Glutamatergic neuron (in vitro differentiated cells): ENCODE data around the gene TEX261. TPM values are rescaled to one million over a fixed set of nuclear protein-coding genes. Genes with fewer than 3 reads are reported as not detected.

Source experiments
- DNase-seq: peaks from one replicate; pipeline ENCODE4 v3.0.0; 2022
- H3K27ac Mint-ChIP-seq: one replicate; pipeline ENCODE4 v1.8.0; 2020; ENCODE audit warnings: mild to moderate bottlenecking, mixed read lengths, inconsistent platforms; ENCODE audit not compliant: unreplicated experiment
- H3K27me3 Mint-ChIP-seq: one replicate; pipeline ENCODE4 v1.8.0; 2020; ENCODE audit warnings: mild to moderate bottlenecking, moderate library complexity, mixed read lengths, inconsistent platforms; ENCODE audit not compliant: unreplicated experiment
- H3K36me3 Mint-ChIP-seq: one replicate; pipeline ENCODE4 v1.8.0; 2020; ENCODE audit warnings: mild to moderate bottlenecking, mixed read lengths, inconsistent platforms; ENCODE audit not compliant: unreplicated experiment
- H3K4me1 Mint-ChIP-seq: one replicate; pipeline ENCODE4 v1.8.0; 2020; ENCODE audit warnings: mild to moderate bottlenecking, low read depth, mixed read lengths, inconsistent platforms; ENCODE audit not compliant: unreplicated experiment
- H3K4me3 Mint-ChIP-seq: one replicate; pipeline ENCODE4 v1.8.0; 2020; ENCODE audit warnings: mild to moderate bottlenecking, mixed read lengths, inconsistent platforms; ENCODE audit not compliant: unreplicated experiment
- H3K9me3 Mint-ChIP-seq: one replicate; pipeline ENCODE4 v1.8.0; 2020; ENCODE audit warnings: mild to moderate bottlenecking, moderate library complexity, mixed read lengths, inconsistent platforms; ENCODE audit not compliant: unreplicated experiment
- total RNA-seq: library from RNA; stranded (reverse); fragmentation: NEBNext Ultra II Directional; extraction: Animal tissue kit (Norgen Biotek cat#: 25700); gene quantifications from one replicate; pipeline ENCODE4 v1.2.1, GENCODE V29; 2021; ENCODE audit not compliant: unreplicated experiment
- TF ChIP-seq, protein P1 (sequence below): fragments of 200-600 bp; sonication (generic); IDR thresholded peaks from one replicate; pipeline ENCODE4 v1.5.0; 2021; ENCODE audit not compliant: partially characterized antibody, unreplicated experiment

Gene TEX261
- total RNA-seq, 1 donor from 2014 or later: 43.0 TPM

DNA sequence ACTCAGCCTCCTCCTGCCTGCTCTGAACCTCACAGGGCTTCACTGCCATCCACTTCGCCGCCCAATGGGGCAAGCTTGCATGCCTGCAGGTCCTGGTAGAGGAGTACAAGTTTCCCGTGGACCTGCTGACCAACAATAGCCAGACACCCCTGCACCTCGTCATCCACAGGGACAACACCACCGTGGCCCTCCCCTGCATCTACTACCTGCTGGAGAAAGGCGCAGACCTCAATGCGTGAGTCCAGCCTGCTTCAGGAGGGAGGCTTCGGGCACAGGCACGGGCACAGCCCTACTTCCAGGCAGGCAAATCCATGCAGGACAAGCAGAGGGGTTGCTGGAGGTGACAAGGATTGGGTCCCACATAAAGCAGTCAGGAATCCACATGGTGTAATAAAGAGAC lies 15.0 kb downstream of the TEX261 start:
- Mint-ChIP-seq H3K27me3 (peaks cover 5% of the 10 kb centered on the region), H3K9me3 (peaks cover 11% of the 10 kb centered on the region), H3K36me3 (no peaks in the 10 kb centered on the region), H3K4me1 (peaks cover 16% of the 10 kb centered on the region), H3K4me3 (peak overlapping the region; percentile 79), H3K27ac (peak overlapping the region; percentile 82)
- TF ChIP-seq, protein P1, sequence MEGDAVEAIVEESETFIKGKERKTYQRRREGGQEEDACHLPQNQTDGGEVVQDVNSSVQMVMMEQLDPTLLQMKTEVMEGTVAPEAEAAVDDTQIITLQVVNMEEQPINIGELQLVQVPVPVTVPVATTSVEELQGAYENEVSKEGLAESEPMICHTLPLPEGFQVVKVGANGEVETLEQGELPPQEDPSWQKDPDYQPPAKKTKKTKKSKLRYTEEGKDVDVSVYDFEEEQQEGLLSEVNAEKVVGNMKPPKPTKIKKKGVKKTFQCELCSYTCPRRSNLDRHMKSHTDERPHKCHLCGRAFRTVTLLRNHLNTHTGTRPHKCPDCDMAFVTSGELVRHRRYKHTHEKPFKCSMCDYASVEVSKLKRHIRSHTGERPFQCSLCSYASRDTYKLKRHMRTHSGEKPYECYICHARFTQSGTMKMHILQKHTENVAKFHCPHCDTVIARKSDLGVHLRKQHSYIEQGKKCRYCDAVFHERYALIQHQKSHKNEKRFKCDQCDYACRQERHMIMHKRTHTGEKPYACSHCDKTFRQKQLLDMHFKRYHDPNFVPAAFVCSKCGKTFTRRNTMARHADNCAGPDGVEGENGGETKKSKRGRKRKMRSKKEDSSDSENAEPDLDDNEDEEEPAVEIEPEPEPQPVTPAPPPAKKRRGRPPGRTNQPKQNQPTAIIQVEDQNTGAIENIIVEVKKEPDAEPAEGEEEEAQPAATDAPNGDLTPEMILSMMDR: no peak
- no peak for DNase-seq

DNA sequence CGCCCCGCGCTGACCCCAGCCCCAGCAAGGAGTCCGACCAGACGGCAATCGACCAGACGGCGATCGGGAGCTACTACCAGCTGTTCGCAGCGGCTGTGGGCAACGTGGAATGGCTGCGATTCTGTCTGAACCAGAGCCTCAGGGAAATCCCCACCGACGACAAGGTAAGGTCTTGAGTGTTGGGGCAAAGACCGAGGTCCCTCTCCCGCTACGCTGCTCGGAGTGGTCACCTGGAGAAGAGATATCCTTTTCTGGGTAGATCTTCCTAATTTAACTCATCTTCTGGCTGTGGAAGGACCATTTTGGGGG lies 15.5 kb downstream of the TEX261 start:
- Mint-ChIP-seq H3K4me3 (peak overlapping the region; percentile 79), H3K9me3 (peaks cover 11% of the 10 kb centered on the region), H3K27me3 (peaks cover 7% of the 10 kb centered on the region), H3K27ac (peak overlapping the region; percentile 82), H3K36me3 (no peaks in the 10 kb centered on the region), H3K4me1 (peaks cover 13% of the 10 kb centered on the region)
- TF ChIP-seq, protein P1: no peak
- DNase-seq: no peak

DNA sequence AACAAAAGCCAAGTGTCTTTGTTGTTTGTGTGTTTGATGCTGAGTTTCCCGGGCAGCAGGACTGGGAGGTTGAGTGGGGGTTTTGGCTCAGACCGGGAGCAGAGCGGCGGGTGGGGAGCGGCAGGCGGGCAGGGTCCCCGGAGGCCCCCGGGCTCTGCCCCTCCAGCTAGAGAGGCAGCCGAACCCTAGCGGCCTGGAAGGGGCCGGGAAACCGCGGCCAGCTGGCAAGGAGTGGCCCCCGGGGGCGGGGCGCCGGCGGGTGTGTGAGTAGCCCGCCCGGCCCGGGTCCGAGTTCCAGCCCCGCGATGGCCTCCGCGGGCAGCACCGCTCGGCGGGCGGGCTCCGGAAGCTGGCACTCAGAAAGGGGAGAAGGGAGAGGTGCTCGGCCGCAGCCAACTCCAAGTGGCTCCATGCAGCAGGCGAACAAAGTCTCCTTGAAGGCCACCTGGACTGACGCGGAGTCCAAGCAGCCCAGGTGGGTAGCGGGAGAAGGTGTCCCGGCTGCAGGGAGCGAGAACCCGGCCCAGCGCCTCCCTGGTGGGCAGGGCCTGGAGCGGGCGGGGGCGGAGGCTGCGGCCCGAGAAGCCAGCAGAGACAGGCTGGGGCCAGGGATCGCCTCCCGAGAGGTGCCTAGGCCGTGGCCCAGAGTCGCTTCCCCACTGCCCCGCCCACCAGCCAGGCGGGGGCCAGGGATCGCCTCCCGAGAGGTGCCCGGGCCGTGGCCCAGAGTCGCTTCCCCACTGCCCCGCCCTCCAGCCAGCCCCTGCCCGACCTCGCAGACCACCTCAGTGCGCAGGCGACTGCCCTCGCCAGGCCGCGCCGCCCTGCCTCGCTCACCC lies 16.1 kb downstream of the TEX261 start, which contains the start of gene ANKRD53:
TSS of gene ANKRD53 (plus strand) at position 290 of the 839 bp plus-strand sequence. CDS start at position 306, 16 bp downstream.
- H3K9me3 Mint-ChIP-seq: peaks cover 10% of the 10 kb centered on the region
- H3K4me3 Mint-ChIP-seq: peak within 1 kb of the TSS; percentile 83

DNA sequence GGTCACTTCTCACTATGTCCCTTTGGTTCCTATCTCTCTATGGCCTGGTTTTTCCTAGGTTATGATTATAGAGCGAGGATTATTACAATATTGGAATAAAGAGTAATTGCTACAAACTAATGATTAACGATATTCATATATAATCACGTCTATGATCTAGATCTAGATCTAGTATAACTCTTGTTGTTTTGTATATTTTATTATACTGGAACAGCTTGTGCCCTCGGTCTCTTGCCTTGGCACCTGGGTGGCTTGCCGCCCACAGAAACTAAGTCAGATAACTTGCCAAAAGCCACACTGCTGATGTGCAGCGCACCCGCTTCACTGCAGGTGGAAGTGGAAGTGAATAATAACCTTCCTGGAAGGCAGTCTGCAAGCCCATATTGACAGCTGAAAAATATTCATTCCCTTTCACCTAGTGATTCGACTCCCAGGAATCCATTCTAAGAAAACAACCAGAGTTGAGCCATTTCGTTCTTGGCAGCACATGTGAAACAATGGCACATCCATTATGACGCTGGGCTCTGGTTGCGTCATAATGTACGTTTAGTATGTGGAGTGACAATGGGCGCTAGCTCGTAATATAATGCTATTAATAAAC lies 17.0 kb downstream of the TEX261 start:
- peaks cover 10% of the 10 kb centered on the region for H3K9me3 Mint-ChIP-seq
- peak overlapping the region; percentile 91 for H3K27ac Mint-ChIP-seq
- TF ChIP-seq, protein P1: peak; percentile 34
- H3K27me3 Mint-ChIP-seq: peaks cover 7% of the 10 kb centered on the region
- peak overlapping the region; percentile 83 for H3K4me3 Mint-ChIP-seq
- H3K4me1 Mint-ChIP-seq: peaks cover 13% of the 10 kb centered on the region
- H3K36me3 Mint-ChIP-seq: no peaks in the 10 kb centered on the region
- no peak for DNase-seq

More for the DNA sequence above, 16.1 kb downstream of the TEX261 start, which contains the start of gene ANKRD53:
- H3K27ac Mint-ChIP-seq: peak within 1 kb of the TSS; percentile 91
- TF ChIP-seq, protein P1: no peak
- peaks cover 7% of the 10 kb centered on the region for H3K27me3 Mint-ChIP-seq
- H3K36me3 Mint-ChIP-seq: no peaks in the 10 kb centered on the region
- peaks cover 13% of the 10 kb centered on the region for H3K4me1 Mint-ChIP-seq
- peak; percentile 91 for DNase-seq

DNA sequence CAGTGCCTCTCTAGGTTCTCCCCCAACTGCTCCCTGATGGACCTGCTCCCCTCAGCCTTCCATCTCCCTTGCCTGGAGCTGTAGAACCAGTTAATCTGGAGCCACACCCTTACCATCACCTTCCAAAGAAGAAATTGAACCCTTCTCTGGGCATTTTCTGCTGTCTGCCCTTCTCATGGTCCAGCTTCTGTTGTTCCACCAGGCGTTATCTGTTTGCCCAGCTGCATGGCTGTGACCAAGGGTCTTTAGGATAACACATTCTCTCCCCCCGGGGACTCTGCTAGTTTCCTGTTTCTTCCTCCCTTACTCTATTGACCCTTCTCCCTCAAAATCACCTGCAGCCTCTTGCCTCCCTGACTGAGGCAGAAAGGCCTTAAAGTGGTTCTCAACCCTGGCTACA lies 19.4 kb downstream of the TEX261 start:
- no peak overlapping the region for H3K27ac Mint-ChIP-seq
- H3K36me3 Mint-ChIP-seq: no peaks in the 10 kb centered on the region
- TF ChIP-seq, protein P1: no peak
- peaks cover 10% of the 10 kb centered on the region for H3K9me3 Mint-ChIP-seq
- peaks cover 7% of the 10 kb centered on the region for H3K27me3 Mint-ChIP-seq
- DNase-seq: no peak
- peaks cover 11% of the 10 kb centered on the region for H3K4me1 Mint-ChIP-seq
- H3K4me3 Mint-ChIP-seq: no peak overlapping the region
